DND-41 (cell line): ENCODE results near the gene XKR8.

Experiments
- CTCF ChIP-seq: IDR thresholded peaks from 2 replicates; pipeline ENCODE4 v1.5.1; 2012; ENCODE audit warnings: borderline replicate concordance, low read length, moderate library complexity, mild to moderate bottlenecking; ENCODE audit not compliant: poor library complexity, severe bottlenecking; ENCODE audit errors: extremely low read depth
- EZH2 ChIP-seq: IDR thresholded peaks from 3 replicates; pipeline ENCODE4 v1.6.1; 2012; ENCODE audit warnings: borderline replicate concordance, low read depth, mild to moderate bottlenecking, moderate library complexity, low read length, inconsistent platforms; ENCODE audit not compliant: severe bottlenecking

GRCh38 chr1:27967106-27967883 is 7.5 kb downstream of the XKR8 start:
- TF ChIP-seq EZH2: no peak
- no peak for TF ChIP-seq CTCF
